ENCODE measurements around the gene TRAPPC13. TPM values are rescaled to one million over a fixed set of nuclear protein-coding genes. Genes with fewer than 3 reads are reported as not detected.

Gene TRAPPC13
- total and polyA plus RNA-seq, 2 of the 13 experiments (the other 11 are each of a cell fraction or from before 2014, with no cell fraction given): 8.4 to 19.6 TPM

DNA sequence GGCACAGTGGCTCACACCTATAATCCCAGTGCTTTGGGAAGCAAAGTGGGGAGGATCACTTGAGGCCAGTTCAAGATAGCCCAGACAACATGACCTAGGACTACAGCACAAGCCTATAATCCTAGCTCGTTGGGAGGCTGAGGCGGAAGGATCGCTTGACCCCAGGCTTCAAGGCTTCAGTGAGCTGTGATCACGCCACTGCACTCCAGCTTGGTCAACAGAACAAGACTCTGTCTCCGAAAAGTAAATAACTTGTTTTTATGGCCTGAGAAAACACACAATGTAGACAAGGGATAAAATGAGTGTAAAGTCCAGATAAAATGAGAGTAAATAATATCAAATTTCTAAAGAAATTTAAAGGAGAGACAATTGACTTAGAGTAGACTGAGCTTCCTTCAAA, 26.3 kb downstream of the TRAPPC13 start (continued):
- TF ChIP-seq ZBTB40 (IDR thresholded peaks at IDR 0.05): no peak
- TF ChIP-seq ZBTB40 (CRISPR knock-in tag; IDR thresholded peaks at IDR 0.05): no peak; the same call in 1 of the 2 replicates
- TF ChIP-seq ZNF614 (CRISPR knock-in tag; IDR thresholded peaks at IDR 0.05; ENCODE audit: borderline replicate concordance): peak; percentile 49; the same call in 1 of the 2 replicates
- TF ChIP-seq, protein P1, sequence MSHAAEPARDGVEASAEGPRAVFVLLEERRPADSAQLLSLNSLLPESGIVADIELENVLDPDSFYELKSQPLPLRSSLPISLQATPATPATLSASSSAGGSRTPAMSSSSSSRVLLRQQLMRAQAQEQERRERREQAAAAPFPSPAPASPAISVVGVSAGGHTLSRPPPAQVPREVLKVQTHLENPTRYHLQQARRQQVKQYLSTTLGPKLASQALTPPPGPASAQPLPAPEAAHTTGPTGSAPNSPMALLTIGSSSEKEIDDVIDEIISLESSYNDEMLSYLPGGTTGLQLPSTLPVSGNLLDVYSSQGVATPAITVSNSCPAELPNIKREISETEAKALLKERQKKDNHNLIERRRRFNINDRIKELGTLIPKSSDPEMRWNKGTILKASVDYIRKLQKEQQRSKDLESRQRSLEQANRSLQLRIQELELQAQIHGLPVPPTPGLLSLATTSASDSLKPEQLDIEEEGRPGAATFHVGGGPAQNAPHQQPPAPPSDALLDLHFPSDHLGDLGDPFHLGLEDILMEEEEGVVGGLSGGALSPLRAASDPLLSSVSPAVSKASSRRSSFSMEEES (CRISPR knock-in tag; IDR thresholded peaks at IDR 0.05): no peak
- TF ChIP-seq ZNF260 (CRISPR knock-in tag; IDR thresholded peaks at IDR 0.05; ENCODE audit: borderline replicate concordance, low read depth): no peak
- no peak for TF ChIP-seq POLR2AphosphoS2 (IDR thresholded peaks at IDR 0.05; ENCODE audit: low read depth, low read length)
- TF ChIP-seq ZNF510 (CRISPR knock-in tag; IDR thresholded peaks at IDR 0.05; ENCODE audit: low read depth): no peak
- peak; percentile 21; the same call in 1 of the 2 replicates for TF ChIP-seq HOXA3 (CRISPR knock-in tag; IDR thresholded peaks at IDR 0.05)
- TF ChIP-seq MEIS2 (CRISPR knock-in tag; IDR thresholded peaks at IDR 0.05): peak; percentile 18; the same call in 1 of the 2 replicates
- no peak for TF ChIP-seq ZNF841 (CRISPR knock-in tag; IDR thresholded peaks at IDR 0.05; ENCODE audit: borderline replicate concordance)
- TF ChIP-seq AGO1 (IDR thresholded peaks at IDR 0.05; ENCODE audit: low read depth, low read length, poor library complexity, severe bottlenecking): no peak
- TF ChIP-seq ZBTB10 (CRISPR knock-in tag; IDR thresholded peaks at IDR 0.05; ENCODE audit: borderline replicate concordance): no peak
